Uterus (tissue), 2 donors: ENCODE data around the gene OPCML.

ENCODE experiments used
- CTCF ChIP-seq, 4 experiments: fragments of 200-600 bp in 2 of 4; fragments of 450-650 bp in 2 of 4; sonication (generic) in 2 of 4; IDR thresholded peaks; one replicate each; pipeline ENCODE4 v1.5.1; 2016 to 2019; ENCODE audit warnings: antibody characterized with exemption in 4 of 4, mild to moderate bottlenecking in 2 of 4, moderate library complexity in 1 of 4
- POLR2A ChIP-seq, 2 donors: fragments of 450-650 bp; IDR thresholded peaks; one replicate each; pipeline ENCODE4 v1.6.1; 2016; ENCODE audit warnings: antibody characterized with exemption in 2 of 2, mild to moderate bottlenecking in 1 of 2, moderate library complexity in 1 of 2

GRCh38 chr11:132948252-132948651 is 584.0 kb downstream of the OPCML start:
- TF ChIP-seq CTCF (IDR thresholded peaks at IDR 0.05), result no peak
- no peak for TF ChIP-seq POLR2A (IDR thresholded peaks at IDR 0.05)
